Measurements from ENCODE around the gene RAPGEF5.
A peak's percentile ranks its signal among the peaks of the same experiment; 100 is the strongest.

RAPGEF5 gene

DNA sequence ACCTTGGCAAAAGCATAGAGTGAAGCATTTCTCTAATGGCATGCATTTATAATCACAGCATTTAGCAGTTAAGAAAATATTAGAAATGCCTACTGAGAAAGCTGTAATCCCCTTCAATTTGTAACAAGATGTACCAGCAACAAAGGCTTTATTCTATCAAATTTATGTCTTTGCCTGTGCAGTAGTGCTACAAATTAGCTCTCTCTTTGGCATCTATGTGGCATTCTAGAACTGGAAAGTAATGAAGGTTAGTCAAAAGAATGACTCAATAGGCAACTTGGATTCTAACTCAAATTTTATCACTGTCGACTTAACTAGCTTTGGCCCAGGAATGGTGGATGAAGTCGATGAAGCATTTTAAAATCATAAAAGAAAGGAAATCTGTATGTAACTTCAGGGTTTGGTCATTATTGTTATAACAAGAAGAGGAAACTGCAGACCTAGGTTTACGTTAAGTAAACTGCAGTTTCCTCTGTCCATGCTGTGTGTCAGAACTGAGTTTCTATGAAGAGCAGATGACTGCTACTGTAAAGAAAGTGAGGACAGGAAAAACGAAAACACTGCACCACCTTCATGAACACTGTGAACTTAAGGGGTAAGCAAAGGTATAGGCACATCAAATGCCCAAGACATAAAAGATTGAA lies 140.0 kb downstream of the RAPGEF5 start:
- DNase-seq = no peak

DNA sequence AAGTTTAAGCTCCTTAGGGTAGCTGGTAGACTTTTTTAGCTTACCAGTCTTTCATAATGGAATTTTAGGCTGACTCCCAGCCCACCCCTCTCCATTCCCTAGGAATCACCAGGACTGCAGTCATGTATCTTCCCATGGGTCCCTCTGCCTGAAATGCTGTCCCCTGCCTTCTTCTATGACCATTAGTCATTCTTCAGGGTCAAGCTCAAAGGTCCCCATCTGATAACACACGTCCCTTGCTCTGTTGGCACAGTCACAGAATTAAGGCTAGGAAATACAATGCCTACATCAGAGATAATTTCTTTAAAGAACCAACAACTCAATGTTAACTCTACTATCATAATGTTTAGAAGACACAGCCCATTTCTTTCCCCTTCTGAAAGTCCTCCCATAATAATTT lies 140.6 kb downstream of the RAPGEF5 start:
- DNase-seq = no peak

DNA sequence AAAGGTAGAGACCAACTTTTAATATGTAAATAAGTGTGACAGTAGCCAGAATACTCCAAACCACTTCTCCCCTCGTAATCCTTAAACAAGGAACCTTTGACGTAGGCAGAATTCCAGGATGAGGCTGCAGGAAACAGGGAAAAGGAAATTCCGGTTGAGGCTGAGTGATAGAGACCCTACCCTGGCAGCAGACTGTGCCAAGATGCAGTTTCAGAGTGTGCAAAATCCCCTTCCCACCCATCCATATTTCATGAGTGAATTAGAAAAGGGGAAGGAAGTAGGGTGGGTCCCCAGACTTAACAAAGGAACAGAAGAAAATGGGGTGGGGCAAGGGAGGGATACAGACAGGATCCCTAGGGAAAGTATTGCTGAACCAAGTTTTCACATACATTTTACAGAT lies 143.0 kb downstream of the RAPGEF5 start:
- DNase-seq = no peak

DNA sequence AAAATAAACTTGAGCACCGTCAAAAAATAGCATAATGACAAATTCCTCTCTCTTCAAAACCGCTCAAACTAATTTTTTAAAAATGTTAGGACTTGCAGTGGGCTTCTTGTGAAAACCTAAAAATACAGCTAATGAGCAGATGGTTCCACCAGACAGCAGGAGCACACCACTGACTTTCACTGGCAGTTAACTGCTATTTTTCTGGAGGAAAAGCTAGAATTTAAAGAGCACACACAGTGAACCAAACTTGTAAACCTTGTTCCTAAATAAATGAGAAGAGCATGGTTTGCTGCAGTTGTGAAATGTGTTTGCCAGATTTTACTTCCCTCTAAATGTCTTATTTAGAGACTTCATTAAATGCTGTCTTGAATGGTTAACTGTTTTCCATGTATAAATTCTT lies 143.9 kb downstream of the RAPGEF5 start:
- no peak for DNase-seq

DNA sequence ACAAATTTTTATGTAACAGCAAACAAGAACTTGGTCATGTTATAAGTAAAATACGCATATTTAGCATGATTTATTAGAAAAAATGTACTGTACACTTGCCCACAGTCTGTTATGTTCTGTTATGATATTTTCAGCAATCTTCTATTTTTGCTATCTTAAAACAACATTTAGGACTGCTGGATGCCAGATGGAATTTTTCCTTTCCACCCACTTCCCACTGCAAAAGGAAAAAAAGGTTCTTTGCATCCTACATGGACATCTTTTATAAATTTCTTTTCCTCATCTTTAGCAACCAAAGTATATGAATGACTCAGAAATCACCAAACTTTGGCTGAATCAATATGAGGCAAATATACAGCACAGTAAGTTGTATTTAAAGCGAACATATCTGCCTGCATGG lies 146.0 kb downstream of the RAPGEF5 start:
- DNase-seq = no peak

DNA sequence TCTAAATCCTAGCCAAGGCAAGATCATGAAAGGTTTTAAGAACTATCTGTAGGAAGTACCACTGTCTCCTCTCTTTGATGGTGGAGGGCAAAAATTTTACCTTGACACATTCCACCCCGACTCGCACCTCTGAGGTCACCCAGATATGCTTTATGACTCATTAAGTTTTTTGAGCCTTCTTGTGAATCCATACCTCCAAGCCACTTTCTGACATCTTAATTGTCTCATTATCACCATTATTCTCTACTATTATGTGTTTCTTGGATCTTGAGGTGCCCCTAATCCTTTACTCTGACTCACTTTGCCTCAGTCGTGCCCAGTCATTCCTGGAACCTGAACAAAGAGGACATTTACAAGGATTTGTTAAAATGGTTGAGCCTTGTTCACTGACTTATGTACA lies 146.6 kb downstream of the RAPGEF5 start:
- no peak for DNase-seq

DNA sequence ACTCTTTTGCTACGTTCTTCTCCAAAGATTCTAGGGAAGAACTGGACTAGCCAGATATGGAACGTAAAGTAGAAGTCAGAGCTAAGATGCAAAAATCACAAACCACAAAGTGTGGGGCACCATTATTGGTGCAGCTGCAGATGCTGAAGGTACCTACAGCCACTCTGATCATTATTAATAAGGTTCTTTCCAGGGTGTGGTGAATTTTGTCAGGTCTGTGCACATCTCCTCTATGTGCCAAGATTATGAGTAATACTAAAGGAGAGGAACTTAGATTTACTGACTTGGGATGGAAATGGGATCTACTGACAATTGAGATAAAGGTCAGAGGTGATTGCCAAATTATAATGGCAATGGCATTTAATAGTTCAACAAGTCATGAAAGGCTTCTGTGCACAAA lies 148.2 kb downstream of the RAPGEF5 start:
- no peak for DNase-seq

DNA sequence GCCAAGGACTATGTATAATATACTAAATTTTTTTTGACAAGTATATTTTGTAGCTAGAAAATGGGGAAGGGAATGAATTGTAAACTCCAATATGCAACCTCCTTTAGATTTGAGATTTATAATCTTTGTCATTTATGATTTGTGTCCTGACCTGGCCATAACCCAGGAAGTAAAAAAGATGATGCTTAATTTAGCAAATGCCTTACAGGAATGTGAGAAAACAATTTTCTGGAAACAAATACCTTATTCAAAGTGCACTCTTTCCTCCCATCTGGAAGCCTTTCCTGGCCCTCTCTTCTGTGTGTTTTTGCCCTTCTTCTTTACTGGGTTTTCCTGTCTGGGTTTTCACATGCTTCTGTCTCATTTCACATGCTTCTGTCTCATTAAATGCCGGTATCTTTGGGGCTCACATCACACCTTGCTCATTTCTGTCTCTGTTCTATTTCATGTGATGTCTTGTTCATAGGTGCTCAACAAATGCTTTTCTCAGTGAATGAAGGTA lies 149.2 kb downstream of the RAPGEF5 start:
- no peak for DNase-seq

DNA sequence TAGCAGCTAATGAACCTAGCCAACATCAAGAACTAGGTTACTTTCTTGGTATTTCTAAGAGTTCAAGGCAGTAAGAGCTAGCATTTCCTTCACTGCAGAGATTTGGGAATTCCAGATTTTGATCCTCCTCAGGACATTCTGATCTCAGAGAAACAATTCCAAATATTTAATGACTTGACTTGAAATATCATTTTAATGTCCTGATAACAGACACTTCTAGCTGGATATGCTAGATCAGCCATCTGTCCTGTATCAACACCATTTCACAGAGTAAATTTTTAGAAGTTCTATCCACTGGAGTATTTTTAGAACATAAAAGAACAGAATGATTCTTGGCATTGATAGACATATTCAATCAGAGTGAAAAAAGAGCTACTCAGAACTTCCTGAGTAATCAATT lies 151.3 kb downstream of the RAPGEF5 start:
- no peak for DNase-seq

DNA sequence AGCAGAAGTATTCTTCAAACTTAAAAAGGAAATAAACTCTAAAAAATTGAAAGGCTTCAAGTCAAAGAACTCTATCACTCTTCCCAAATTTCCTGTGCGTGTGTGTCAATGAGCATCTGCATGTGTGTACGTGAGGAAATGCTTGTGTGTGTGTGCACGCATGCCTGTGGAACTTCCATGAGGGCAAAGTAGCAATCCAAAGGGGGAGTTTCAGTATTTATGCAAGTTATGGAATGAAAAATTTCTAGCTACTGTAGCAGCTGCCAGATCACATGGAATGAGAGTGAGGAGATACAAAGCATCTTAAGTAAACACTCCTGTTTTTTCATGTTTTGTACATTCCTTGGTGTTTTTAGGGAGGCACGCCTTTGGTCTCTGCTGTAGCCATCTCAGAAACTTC lies 152.6 kb downstream of the RAPGEF5 start:
- DNase-seq = peak; percentile 16

DNA sequence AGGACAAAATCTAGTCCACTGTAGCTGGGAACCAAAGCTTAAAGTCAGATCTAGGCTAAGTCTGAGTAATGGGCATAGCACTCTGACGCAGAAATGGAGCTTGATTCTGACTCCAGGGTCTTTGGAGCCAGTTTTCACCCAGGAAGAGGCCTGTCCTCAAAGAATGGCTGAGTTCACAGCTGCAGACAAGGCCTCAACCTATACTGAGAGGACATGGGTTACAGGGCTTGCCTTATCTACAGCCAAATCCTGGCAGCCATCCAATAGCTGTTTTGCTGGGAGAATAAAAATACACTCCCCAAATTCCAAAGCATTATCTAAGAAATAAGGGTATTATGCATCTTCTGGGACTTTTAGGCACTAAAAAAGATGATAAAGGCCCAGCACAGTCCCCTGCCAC lies 154.8 kb downstream of the RAPGEF5 start:
- no peak for DNase-seq

DNA sequence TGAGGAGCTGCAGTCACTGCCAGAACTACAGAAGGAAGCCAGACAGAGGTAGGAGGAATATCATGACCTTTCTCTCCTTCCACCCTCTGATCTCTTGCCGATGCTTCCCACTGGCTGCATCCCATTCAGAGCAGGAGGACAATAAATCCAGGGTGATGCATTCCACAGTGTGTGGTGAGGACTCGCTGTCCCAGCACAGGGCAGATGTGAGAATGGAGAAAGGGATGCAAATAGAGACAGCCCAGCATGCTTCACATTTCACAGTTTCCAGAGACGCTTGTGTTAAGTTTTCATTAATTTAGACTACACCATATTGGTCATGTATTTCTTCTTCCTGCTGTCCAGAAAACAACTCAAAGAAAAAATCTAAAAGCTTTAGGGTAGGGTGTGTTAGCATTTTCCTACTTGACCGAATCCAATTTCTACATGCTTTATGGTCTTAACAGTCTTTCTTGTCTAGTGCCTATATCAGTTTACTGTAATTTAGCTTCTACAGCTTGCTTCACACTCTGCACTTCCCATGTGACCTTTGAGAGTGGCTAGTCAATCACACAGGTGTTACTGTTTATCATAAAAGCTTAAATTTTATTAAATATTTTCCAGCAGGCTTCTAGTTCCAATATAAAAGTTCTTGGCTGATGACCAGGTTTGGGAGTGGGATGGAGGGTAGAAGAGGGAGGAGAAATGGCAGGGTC lies 155.6 kb downstream of the RAPGEF5 start:
- no peak for DNase-seq

DNA sequence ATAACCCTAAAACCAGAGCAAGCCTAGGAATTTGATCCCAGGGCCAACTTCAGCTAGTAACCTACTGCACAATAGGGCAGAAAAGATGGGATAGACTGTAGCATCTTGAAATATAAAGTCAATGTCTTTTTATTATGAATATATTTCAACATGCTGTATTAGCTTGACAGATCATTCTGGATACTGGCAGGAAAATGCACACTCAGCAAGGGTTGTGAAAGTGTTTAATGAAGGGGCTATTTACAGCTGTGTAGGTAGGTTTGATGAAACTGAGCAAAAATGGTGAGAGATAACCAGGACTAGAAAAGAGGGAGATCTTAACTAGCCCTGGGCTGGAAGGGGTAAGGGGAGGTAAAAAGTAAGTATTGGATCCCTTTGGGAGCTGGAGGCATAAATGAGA lies 156.2 kb downstream of the RAPGEF5 start:
- no peak for DNase-seq

DNA sequence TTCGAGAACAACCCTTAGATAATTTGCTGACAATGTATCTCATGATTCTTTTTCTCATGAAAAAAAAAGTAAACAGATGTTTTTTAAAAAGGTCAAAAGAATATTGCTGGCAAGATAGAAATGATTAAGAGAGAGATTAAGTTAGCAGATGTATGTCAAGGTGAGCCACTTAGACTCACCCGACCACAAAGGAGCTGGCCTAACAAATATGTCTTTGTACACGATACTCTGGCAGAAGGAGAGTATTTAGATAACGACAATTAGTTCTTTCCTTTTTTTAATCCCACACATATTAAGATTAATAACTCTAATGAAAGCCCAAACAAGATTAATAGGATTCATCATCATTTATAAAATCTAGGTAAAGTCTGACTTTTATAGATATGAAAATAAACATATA lies 156.7 kb downstream of the RAPGEF5 start:
- DNase-seq = no peak

DNA sequence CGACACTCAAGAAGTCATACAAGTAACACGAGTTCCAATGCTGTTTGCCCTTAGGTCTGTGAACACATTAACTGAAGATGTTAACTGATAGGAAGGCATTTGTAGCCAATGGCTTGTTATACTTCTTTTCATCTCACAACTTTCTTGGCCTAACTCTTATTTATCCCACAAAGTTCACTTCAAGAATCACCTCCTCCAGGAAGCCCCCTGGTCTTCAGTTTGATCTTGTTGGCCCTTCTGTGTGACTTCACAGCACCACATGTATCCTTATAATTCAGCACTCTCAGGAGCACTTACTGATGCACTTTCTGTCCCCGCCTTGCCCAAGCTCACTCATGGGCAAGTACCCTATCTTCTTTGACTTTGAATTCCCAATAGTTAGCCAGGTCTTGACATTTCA lies 159.6 kb downstream of the RAPGEF5 start:
- no peak for DNase-seq

DNA sequence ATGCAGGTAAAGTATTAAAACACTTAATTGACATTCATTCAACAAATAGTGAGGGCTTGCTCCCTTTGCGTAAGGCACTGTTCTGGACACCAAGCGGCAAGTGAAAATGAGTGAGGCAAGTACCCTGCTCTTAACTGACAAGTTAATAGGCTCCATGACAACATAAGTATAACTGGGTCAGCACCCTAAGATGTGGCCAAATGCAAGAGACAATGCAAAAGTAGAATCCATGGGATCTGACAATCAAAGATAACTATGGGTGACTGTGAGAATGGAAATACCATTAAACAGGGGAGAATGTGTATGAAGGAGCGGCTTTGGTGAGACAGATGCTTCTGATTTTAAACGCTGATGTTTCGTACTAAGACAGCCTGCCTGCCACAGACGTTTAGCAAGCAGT lies 160.5 kb downstream of the RAPGEF5 start:
- DNase-seq = no peak

DNA sequence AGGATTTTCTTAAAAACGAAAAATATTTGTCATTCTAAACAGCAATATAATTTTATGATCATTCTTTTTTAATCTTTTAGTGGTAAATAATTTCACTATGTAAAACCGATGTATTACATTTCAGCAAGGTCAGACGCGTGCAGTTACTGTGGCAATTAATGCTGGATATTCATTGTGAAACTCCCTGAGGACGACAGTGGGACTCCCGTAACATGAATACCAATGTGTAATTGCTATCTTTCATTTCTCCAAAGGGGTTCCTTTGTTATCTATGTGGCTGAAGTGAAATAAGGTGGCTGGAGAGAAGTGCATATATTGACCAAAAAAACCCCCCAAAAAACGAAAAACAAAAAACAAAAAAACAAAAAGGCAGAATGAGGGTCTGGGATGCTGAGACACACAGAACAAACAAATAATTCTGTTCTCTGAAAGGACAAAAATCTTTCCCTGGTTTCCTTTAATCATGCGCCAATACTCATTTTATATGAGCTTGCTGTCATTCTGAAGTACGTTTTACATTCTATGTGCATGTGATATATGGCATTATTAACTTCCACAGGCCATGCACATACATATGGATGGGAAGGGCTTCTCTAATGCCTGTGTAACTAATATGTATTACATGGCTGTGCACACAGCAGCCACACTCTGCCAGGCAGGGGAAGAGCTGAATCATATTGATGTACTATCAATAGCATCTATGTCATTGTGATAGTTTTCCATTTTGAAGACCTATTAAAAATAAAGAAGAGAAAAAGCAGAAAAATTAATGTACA lies 161.4 kb downstream of the RAPGEF5 start:
- DNase-seq = no peak

DNA sequence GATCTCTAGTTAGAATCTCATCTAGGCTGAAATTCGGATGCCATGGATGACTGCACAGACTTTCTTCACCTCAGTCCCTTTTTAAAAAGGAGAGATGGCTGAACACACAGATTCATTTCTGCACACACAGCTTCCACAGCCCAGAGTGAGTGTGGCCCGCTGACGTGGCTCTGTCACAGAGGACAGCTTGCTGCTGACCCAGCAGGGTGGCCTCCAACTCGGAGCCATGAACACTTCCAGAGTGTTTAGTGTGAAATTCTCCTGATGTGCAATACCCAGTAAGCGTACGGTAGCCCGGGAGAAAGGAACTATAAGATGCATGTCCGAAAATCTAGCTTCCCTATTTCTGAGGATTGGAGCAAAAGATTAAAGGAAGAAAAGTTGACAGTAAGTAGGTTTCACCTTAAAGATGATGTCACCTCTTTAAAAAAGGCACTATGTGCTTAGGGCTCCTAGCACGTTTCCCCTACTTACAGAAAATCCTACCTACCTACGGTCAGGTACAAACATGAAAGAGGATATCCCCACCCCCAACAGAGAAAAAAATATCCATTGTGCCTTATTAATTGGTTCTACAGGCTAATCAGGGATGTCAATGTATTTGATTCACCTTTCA lies 162.2 kb downstream of the RAPGEF5 start:
- DNase-seq = no peak

DNA sequence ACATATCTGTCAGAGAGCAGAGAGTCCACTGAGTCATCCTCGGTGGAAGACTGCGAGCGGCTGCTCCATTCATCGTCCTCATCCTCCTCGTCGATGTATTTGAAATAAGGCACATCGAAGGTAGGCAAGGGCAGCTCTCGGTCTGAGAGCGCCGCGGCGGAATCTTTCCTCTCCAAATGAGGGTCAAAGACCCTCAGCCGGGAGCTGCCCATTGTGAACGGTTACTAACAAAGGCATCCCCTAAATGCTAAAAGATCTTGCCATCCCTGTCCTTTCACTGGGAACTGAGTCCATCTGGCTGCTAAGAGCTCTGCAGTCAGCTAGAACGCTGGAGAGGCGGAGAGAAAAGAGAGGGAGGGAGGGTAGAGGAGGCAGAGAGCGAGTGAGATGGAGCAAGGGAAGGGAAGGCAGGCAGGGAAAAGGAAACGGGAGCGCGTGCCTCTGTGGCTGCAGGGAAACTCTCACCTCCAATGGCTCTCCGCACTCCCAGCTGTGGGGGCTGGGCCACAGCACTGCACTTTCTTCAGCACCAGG lies 163.4 kb downstream of the RAPGEF5 start:
- DNase-seq = peak; percentile 14

DNA sequence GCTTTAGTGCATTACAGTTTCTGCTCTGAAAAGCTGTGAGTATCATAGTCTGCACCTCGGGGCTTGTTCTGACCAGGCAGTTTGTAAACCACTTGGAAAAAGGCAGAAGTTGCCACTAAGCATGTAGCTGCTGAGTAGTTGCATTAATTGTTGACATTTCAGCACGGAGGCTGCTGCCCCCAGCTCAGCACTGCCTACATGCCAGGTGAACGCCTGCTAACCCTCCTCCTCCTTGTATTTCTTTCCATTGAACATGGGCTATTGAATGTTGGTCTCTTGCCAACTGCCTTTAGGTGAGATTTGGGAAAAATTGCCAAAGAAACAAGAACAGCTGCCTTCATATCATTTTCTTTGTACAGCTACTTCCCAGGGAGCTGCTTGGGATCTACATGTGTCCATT lies 164.2 kb downstream of the RAPGEF5 start:
- DNase-seq = no peak

DNA sequence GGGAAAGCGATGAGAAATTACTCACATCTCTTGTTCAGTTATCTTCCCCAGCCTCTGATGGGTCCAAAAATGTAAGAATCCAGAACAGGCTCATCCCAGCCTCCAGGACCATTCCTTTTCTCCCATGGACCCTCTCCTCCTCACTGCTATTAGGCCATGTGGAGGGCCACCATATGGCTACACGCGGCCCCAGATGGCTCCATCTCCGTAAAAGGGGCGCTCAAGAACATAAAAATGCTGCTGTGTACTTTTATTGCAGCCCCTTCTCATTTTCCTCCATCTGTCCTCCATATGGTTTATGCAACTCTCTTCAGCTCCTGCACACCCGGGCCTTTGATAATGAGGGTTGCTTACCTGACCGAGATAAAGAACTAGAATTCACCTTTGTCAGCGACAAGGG lies 166.2 kb downstream of the RAPGEF5 start:
- no peak for DNase-seq

DNA sequence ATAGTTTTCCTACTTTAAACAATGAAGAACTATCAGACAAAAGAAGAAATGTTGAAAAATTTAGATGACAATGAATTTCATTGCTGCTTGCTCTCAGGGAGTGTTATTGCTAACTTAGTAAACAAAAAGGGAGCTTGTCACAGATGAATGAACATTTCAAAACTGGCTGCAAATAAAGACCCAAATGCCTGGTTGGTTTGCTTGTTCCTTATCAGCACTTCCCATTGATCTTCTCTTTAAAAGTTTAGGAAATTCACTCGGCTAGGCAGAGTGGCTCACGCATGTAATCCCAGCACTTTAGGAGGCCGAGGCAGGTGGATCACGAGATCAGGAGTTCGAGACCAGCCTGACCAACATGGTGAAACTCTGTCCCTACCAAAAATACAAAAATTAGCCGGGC lies 167.2 kb downstream of the RAPGEF5 start:
- no peak for DNase-seq

DNA sequence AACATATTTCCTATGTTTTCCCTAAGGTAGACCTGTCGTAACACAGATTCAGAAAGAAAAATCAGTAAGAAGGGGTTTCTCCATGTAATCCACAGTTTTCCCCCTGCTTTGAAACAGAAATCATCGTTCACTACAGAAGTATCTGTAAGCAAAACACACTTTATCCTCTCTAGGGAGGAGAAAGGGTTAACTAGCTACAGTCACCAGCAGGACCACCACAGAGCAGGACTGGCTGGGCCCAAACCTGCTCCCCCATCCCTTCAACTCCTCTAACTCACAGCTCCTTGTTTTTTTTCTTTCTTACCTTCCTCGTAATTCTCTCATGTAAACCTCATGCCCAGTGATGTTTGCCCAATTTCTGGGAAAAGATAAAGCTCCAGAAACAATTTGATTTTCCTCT lies 167.7 kb downstream of the RAPGEF5 start:
- DNase-seq = no peak

All from fibroblast of skin of scalp (primary cell).